SKM-1 treated with dmso at 0.1 percent for 144 hours (cell line): ENCODE measurements around the gene PTPRN2.

Experiments used
- DNase-seq: peaks from one replicate; lab custom pipeline; 2025; ENCODE audit not compliant: unreplicated experiment; lab: John Stamatoyannopoulos, UW

Gene PTPRN2

DNA sequence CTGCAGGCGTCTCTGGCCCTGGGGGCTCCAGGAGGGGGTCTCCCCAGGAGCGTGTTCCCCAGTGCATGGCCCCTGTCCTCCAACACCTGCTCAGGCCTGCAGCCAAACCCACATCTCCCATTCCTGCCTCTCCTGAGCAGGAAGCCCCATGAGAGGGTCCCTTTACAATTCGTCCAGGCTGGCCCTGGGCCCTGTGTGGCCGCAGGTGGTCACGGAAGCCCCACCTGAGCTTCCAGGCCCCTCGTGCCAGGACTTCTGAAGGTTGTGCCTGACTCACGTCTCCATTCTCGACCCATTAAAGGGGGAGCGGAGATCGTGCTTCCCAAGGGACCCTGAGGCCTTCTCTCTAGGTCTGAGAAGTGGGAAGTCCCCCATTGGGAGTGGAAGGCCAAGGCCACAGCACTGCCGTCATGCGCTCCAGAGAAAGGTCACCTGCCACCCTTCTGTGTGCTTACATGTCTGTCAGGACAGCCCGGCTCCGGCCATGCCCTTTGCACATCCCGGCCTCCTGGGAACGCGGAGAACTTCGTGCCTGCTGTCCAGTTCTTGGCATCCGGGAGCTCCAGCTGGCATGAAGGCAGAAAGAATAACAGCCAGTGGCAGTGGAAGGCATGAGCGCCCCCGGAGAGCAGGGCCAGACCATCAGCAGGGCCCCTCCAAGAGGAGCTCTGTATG lies 868.5 kb downstream of the PTPRN2 start:
- no peak for DNase-seq

DNA sequence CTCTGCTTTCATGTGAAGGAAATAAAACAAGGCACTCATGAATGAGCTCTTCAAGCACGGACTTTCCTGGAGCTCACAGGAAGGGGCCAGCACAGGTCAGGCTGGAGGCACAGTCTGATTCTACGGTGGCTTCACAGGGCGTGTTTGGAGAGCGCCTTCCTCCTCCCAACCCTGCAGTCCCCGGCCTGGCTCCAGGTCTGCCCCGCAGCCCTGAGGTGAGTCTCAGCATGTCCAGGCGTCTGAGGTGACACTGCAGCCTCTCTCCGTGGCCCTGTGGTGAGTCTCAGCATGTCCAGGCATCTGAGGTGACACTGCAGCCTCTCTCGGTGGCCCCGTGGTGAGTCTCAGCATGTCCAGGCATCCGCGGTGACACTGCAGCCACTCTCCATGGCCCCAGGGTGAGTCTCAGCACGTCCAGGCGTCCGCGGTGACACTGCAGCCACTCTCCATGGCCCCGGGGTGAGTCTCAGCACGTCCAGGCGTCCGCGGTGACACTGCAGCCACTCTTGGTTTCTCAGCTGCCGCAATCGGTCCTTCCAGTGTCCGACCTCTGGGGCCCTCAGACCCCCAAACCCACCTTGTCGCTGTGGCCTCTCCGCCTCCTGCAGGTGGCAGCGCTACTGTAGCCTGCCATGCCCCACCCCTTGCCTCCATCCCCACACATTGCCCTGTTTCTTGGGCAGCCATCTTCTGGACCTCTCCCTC lies 869.2 kb downstream of the PTPRN2 start:
- no peak for DNase-seq

DNA sequence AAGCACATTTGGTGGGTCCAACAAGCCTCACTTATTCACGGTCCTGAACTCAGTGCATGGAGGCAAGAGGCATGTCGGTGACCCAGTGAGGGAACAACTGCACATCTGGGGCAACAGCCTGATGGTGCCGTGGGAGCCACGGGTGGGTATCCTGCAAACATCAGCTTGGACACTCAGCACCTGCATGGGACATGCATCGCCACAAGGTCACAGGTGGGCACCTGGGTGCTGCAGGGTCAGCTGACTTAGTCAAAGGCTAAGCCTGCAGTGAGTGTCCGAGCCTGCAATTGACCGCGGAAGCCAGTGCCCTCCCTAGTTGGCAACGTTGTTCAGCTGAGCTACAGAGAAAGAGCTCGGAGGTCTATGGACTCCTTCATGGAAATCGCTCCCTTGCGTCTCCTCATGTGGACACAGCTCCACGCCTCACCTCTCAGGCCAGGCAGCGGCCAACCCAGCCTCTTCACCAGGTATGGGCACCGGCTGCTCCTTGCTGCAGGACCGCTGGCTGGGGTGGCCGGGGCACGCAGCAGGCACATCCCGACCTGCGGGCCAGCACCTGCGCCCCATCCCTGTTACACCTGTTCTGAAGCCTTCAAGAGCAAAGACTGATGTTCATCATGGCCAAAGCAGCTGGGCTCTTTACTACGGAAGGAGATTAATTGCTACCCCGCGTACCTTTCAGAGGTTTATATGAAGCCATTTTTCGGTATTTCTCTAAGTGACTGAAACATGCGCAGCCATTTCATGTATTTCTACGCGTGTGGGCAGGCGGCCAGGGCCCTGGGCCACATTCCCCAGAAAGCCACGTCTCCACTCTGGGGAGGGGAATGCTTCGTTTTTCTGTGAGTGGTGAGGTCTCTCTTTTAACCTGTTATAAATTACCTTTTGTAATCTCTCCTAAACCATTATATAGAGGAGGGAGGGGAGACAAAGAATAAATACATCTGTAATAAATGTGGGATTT lies 870.1 kb downstream of the PTPRN2 start:
- no peak for DNase-seq

- DNase-seq, result no peak
Measured at GRCh38 chr7:157715938-157716280, 871.7 kb downstream of the PTPRN2 start.

GRCh38 chr7:157715071-157715937 lies 872.3 kb downstream of the PTPRN2 start:
- DNase-seq, result no peak

DNA sequence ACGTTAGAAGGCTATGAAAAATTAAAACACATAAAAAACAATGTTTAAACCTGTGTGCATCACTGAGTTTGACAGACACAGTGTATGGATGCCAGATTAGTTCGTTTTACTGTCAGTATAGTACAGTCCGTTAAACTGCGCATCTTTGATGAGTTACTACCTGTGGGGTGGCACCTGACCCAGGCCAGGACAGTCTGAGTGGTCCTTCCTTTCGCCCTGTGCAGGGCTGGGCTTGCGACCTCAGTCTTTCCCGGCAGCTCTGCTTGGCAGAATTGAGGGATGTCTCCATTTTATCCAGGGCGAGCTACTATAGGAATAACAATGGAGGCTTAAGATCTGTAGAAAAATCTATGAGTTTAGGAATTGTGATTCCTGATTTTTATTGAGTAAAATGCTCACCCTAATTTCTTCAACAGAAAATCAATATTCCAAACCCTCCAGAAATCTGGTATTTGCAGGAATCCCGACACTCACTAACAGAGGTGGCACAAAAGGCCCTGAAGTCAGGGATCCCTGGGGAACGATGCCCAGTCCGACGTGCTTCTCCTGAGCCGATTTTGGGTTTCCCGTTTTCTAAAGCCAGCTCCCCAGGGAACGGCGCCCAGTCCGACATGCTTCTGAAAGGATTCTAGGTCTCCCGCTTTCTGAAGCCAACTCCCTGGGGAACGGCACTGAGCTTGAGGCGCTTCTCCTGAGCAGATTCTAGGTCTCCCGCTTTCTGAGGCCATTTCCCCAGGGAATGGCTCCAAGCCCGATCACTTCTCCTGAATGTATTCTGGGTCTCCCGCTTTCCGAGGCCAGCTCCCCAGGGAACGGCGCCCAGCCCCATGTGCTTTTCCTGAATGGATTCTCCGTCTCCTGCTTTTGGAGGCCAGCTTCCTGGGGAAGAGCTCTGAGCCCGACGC lies 873.2 kb downstream of the PTPRN2 start:
- DNase-seq, result no peak

GRCh38 chr7:157713591-157713990 lies 874.0 kb downstream of the PTPRN2 start:
- DNase-seq, result no peak

DNA sequence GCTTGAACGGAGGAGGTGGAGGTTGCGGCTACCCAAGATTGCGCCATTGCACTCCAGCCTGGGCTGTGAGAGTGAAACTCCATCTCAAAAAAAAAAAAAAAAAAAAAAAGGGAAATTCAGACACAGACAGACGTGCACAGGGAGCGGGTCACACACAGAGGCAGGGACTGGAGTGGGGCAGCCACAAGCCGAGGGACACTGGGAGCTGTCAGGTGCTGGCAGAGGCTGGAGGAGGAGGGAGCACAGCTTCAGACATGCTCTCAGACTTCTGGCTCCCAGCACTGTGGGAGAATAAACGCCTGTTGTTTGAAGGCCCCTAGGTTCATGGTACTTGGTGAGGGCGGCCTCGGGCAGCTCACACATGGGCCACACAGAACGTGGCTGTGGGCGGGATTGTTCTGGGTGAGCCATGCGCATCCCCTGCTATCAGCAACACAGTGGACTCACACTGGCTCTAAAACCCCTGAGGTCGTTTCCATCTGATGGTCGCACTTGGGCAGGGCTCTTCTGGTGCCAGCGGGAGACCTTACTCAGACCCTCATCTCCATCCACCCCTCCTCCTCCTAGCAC lies 874.9 kb downstream of the PTPRN2 start:
- DNase-seq, result no peak

DNA sequence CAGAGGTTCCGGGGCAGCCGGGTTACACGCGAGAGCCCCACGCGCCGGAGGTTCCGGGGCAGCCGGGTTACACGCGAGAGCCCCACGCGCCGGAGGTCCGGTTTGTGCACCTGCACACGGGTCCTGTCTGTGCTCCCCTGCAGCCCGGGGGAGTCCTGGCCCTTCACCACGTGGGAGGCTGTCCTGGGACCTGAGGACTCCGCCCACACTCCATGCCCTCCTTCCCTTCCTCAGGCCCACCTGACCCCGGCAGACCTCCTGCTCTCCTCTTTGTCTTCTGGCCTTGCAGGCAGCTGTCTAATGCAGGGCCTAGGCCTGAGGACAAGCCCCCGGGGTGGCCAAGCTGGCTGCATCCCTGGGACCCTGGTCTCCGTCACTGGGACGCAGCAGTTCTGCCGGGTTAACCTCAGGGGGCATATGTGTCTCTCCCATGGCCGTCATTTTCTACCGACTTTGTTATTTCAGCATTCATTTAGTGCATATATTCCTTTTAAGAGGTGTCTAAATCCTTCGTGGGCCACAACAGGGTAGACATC lies 876.2 kb downstream of the PTPRN2 start:
- no peak for DNase-seq

- no peak for DNase-seq
Measured at GRCh38 chr7:157710396-157710795, 877.2 kb downstream of the PTPRN2 start.

- DNase-seq, result no peak
Measured at GRCh38 chr7:157709531-157710251, 877.9 kb downstream of the PTPRN2 start.

DNA sequence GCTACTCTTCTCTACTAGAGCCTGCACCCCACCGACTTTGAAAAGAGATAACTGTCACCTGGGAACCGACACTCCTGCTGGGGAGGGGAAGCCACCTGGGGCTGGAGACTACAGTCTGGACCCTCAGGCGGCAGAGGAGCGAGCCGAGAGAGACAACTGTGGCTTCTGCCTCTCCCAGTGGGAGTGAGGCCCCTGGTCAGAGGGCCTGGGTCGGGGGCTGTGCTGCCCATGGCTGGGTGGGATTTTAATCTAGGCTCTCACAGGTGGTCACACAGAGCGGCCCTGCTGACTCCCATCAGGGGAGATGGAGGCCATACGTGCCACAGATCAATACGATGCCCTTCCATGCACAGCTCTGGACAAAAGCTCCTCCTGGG lies 878.7 kb downstream of the PTPRN2 start:
- no peak for DNase-seq

DNA sequence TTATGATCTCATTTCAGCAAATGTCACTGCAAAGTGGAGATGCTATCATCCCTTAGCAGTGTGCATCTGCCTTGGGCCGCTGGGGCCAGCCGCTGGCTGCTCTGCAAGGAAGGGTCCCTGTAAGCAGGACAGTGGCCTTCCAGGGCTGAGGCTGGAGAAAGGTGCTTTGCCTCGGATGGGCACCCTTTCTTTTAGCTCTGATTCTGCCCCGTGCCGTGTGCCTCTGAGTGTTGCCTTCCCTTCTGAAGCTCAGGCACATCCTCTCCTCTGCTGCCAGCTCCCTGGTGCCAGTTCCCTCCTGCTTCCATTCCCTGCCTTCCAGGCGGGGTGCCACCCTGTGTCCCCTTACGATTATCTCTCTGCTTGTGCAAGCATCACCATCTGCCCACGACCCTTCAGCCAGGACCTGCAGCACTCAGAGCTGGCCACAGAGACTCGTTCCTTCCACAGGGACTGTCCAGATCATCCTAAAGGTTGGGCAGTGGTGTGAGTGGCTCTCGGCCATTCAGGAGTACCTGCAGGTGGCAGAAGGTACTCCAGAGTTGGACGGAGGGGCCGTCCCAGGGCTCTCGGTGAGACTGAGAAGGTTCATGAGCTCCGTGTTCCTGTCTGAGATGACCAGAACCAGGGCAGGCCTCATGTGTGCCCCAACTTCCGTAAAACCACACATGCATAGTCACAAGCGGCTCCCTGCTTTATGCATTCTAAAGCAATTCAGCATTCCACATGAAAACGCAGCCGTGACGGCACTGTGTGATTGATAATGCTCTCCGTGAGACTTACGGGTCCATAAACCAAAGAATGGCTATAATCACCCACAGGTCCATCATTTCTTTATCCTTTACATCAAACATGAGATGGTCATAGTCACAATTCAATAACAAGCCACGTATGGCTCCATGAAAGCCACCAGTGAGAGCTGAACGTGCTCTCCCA lies 879.4 kb downstream of the PTPRN2 start:
- no peak for DNase-seq

DNA sequence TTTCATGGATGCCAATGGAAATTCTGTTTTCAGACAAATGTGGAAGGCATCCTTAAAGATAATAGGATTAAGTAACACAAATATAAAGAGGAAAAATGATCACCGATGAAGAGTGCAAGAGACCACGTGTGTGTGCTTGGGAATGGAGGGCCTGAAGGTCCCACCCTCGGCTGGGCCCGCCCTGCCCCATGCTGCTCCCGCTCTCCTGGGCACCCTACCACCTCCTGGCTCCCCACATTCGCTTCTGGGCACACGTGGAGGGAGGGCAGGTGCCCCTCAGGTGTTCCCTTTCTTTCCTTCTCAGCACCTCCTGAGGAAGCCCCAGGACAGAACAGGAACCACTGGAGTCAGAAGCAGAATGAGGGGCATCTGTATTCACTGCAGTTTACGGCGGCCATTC lies 883.3 kb downstream of the PTPRN2 start:
- DNase-seq, result no peak

GRCh38 chr7:157703534-157704195 lies 884.0 kb downstream of the PTPRN2 start:
- no peak for DNase-seq

DNA sequence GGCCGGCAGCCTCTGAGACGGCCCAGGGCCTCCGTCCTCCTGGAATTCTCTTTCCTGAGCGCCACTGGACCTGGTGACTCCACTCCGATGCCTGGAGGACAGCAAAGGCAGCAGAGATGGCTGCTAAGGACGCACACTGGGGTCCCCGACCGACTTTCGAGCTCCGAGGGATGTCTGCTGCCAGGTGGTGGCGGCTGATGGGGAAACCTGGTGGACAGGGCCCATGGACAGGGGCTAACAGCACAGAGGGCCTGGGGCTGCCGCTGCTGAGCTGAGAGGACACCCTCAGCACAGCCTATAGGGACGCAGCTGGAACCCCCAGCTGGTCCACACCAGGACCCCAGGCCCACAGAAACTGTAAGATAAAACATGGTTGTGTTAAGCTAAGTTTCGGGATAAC lies 884.5 kb downstream of the PTPRN2 start:
- DNase-seq, result no peak
